ENCODE measurements around the gene R3HDM1. TPM values are rescaled to one million over a fixed set of nuclear protein-coding genes. Genes with fewer than 3 reads are reported as not detected.
"Not testable (repeated sequence)": the region's sequence is repeated elsewhere in the genome, so short reads cannot be mapped to it uniquely, and the experiment has no call there.

Gene R3HDM1
- total and polyA plus RNA-seq, 2 experiments from 2014 or later = 9.1 to 10.9 TPM

DNA sequence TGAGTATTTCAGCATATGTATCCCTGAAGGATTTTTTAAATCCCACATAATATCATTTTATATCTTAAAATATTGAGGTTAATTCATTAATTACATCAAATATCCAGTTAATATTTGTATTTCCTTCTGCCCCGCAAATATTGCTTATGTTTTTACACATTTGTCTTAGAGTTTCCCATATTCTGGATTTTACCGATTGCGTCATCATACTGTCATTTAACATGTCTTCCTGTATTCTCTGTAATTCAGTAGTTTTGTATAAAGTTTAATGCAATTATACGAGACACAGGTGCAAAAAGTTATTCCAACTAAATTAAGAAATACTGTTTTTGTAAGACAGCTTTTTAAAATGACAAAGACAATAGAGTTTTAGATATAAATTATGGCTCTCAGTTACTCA is 176.9 kb downstream of the R3HDM1 start:
- Histone ChIP-seq H3K9me3 (ENCODE audit: low read depth) (no peaks in the 10 kb centered on the region), H3K79me2 (no peaks in the 10 kb centered on the region), H2AFZ (no peak overlapping the region), H3K36me3 (replicated peaks; ENCODE audit: insufficient read depth, low read depth) (no peaks in the 10 kb centered on the region), H4K20me1 (ENCODE audit: insufficient read depth, poor library complexity, severe bottlenecking) (no peaks in the 10 kb centered on the region), H3K27ac (no peak overlapping the region), H3K4me1 (ENCODE audit: insufficient read depth) (no peaks in the 10 kb centered on the region), H3K27me3 (no peaks in the 10 kb centered on the region), H3K9me2 (replicated peaks; ENCODE audit: insufficient read depth) (no peaks in the 10 kb centered on the region), H3K4me2 (no peak overlapping the region), H3K4me3 (no peak overlapping the region)
- no peak for DNase-seq (ENCODE audit: low spot score)
- TF ChIP-seq, protein P1, sequence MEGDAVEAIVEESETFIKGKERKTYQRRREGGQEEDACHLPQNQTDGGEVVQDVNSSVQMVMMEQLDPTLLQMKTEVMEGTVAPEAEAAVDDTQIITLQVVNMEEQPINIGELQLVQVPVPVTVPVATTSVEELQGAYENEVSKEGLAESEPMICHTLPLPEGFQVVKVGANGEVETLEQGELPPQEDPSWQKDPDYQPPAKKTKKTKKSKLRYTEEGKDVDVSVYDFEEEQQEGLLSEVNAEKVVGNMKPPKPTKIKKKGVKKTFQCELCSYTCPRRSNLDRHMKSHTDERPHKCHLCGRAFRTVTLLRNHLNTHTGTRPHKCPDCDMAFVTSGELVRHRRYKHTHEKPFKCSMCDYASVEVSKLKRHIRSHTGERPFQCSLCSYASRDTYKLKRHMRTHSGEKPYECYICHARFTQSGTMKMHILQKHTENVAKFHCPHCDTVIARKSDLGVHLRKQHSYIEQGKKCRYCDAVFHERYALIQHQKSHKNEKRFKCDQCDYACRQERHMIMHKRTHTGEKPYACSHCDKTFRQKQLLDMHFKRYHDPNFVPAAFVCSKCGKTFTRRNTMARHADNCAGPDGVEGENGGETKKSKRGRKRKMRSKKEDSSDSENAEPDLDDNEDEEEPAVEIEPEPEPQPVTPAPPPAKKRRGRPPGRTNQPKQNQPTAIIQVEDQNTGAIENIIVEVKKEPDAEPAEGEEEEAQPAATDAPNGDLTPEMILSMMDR (IDR thresholded peaks at IDR 0.05; ENCODE audit: poor library complexity) = no peak
- TF ChIP-seq EZH2 (IDR thresholded peaks at IDR 0.05; ENCODE audit: borderline replicate concordance) (no peak), EZH2phosphoT487 (IDR thresholded peaks at IDR 0.05; ENCODE audit: low read depth, severe bottlenecking, unreplicated experiment) (no peak)
- WGBS (ENCODE audit: low lambda C conversion rate, missing lambda C conversion rate) = 98% methylated on average over 4 of the region's 4 CpGs

DNA sequence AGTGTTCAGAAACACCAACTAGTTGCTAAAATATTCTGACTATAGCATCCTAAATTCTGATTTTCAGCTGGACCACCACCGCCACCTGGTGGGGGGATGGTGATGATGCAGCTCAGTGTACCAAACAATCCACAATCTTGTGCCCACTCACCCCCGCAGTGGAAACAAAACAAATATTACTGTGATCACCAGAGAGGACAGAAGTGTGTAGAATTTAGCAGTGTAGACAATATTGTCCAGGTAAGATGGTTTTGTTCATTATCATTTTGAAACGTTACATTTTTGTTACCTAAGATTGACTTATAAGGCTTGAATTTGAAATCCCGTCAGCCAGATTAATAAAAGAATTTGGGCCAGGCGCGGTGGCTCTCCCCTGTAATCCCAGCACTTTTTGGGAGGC is 178.7 kb downstream of the R3HDM1 start:
- Histone ChIP-seq H3K4me3 (no peak overlapping the region), H3K4me1 (ENCODE audit: insufficient read depth) (no peaks in the 10 kb centered on the region), H4K20me1 (ENCODE audit: insufficient read depth, poor library complexity, severe bottlenecking) (no peaks in the 10 kb centered on the region), H3K79me2 (no peaks in the 10 kb centered on the region), H3K36me3 (replicated peaks; ENCODE audit: insufficient read depth, low read depth) (no peaks in the 10 kb centered on the region), H3K27ac (no peak overlapping the region), H3K27me3 (no peaks in the 10 kb centered on the region), H3K9me3 (ENCODE audit: low read depth) (no peaks in the 10 kb centered on the region), H3K9me2 (replicated peaks; ENCODE audit: insufficient read depth) (no peaks in the 10 kb centered on the region), H3K4me2 (no peak overlapping the region), H2AFZ (no peak overlapping the region)
- DNase-seq (ENCODE audit: low spot score) = peak; percentile 61
- TF ChIP-seq, protein P1 (IDR thresholded peaks at IDR 0.05; ENCODE audit: poor library complexity) = peak; percentile 90
- no peak for TF ChIP-seq EZH2 (IDR thresholded peaks at IDR 0.05; ENCODE audit: borderline replicate concordance)
- 73% methylated on average over 6 of the region's 6 CpGs for WGBS (ENCODE audit: low lambda C conversion rate, missing lambda C conversion rate)

DNA sequence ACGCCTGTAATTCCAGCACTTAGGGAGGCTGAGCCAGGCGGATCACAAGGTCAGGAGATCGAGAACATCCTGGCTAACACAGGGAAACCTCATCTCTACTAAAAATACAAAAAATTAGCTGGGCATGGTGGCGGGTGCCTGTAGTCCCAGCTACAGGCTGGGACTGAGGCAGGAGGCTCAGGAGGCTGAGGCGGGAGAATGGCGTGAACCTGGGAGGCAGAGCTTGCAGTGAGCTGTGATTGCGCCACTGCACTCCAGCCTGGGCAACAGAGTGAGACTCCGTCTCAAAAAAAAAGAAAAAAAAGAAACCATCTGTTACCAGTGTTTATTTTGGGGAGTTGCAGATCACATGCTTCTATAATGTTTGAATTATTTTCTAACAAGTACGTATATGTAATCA is 183.8 kb downstream of the R3HDM1 start:
- H3K4me3 ChIP-seq; H3K27ac ChIP-seq; H2AFZ ChIP-seq; H3K36me3 ChIP-seq (replicated peaks; ENCODE audit: insufficient read depth, low read depth); H3K27me3 ChIP-seq; H3K9me2 ChIP-seq (replicated peaks; ENCODE audit: insufficient read depth); H3K9me3 ChIP-seq (ENCODE audit: low read depth); H3K4me2 ChIP-seq; H3K79me2 ChIP-seq; DNase-seq (ENCODE audit: low spot score); H4K20me1 ChIP-seq (ENCODE audit: insufficient read depth, poor library complexity, severe bottlenecking); H3K4me1 ChIP-seq (ENCODE audit: insufficient read depth): not testable (repeated sequence)
- WGBS (ENCODE audit: low lambda C conversion rate, missing lambda C conversion rate) = 96% methylated on average over 9 of the region's 9 CpGs

DNA sequence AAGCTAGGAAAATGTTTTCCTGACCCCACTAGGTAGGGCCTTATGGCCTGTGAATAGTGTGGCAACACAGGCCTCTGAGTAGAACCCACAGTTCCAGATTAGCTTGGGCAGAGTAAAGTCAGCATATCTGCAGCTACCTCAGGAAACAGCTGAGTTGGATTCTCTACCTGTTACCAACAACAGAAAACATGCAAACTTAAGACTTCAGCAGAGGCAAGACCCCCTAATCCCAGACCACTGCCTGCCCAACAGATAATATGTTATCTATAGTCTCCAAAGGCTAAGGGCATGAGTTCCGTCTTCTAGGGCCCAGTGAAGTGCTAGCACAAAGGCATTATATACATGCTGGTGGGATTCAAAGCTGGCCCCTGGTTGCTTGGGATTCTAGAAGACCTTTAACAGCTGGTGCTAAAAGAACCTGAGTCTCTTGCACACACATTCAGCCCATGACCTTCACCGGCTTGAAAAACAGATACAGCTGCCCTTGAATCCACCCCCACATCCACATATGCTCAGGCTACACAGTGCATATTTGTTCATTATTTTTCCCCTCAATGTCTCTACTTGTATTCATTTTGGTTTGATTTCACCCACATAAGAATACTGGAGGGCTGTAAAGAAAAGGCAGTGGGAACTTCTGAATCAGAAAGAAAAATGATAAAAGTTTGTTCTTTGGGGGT is 196.9 kb downstream of the R3HDM1 start:
- Histone ChIP-seq H3K9me3 (ENCODE audit: low read depth) (no peaks in the 10 kb centered on the region), H3K27me3 (no peaks in the 10 kb centered on the region), H3K9me2 (replicated peaks; ENCODE audit: insufficient read depth) (no peaks in the 10 kb centered on the region), H3K4me3 (no peak overlapping the region), H2AFZ (no peak overlapping the region), H3K36me3 (replicated peaks; ENCODE audit: insufficient read depth, low read depth) (no peaks in the 10 kb centered on the region), H3K4me1 (ENCODE audit: insufficient read depth) (no peaks in the 10 kb centered on the region), H3K79me2 (no peaks in the 10 kb centered on the region), H4K20me1 (ENCODE audit: insufficient read depth, poor library complexity, severe bottlenecking) (no peaks in the 10 kb centered on the region), H3K27ac (no peak overlapping the region), H3K4me2 (no peak overlapping the region)
- TF ChIP-seq EZH2phosphoT487 (IDR thresholded peaks at IDR 0.05; ENCODE audit: low read depth, severe bottlenecking, unreplicated experiment) (no peak), EZH2 (IDR thresholded peaks at IDR 0.05; ENCODE audit: borderline replicate concordance) (no peak)
- TF ChIP-seq, protein P1 (IDR thresholded peaks at IDR 0.05; ENCODE audit: poor library complexity) = no peak
- 85% methylated on average over 2 of the region's 2 CpGs for WGBS (ENCODE audit: low lambda C conversion rate, missing lambda C conversion rate)
- DNase-seq (ENCODE audit: low spot score) = no peak
